HG02610 (cell line): Measurements from ENCODE around the gene VPS45.
"Not testable (repeated sequence)": the region's sequence is repeated elsewhere in the genome, so short reads cannot be mapped to it uniquely, and the experiment has no call there.

Source experiments
- ATAC-seq: cut with Tn5 transposase; IDR thresholded peaks from one replicate; pipeline ENCODE4 v1.9.1; 2021; ENCODE audit warnings: mild to moderate bottlenecking, moderate library complexity; ENCODE audit not compliant: unreplicated experiment

Gene VPS45, protein sequence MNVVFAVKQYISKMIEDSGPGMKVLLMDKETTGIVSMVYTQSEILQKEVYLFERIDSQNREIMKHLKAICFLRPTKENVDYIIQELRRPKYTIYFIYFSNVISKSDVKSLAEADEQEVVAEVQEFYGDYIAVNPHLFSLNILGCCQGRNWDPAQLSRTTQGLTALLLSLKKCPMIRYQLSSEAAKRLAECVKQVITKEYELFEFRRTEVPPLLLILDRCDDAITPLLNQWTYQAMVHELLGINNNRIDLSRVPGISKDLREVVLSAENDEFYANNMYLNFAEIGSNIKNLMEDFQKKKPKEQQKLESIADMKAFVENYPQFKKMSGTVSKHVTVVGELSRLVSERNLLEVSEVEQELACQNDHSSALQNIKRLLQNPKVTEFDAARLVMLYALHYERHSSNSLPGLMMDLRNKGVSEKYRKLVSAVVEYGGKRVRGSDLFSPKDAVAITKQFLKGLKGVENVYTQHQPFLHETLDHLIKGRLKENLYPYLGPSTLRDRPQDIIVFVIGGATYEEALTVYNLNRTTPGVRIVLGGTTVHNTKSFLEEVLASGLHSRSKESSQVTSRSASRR

DNA sequence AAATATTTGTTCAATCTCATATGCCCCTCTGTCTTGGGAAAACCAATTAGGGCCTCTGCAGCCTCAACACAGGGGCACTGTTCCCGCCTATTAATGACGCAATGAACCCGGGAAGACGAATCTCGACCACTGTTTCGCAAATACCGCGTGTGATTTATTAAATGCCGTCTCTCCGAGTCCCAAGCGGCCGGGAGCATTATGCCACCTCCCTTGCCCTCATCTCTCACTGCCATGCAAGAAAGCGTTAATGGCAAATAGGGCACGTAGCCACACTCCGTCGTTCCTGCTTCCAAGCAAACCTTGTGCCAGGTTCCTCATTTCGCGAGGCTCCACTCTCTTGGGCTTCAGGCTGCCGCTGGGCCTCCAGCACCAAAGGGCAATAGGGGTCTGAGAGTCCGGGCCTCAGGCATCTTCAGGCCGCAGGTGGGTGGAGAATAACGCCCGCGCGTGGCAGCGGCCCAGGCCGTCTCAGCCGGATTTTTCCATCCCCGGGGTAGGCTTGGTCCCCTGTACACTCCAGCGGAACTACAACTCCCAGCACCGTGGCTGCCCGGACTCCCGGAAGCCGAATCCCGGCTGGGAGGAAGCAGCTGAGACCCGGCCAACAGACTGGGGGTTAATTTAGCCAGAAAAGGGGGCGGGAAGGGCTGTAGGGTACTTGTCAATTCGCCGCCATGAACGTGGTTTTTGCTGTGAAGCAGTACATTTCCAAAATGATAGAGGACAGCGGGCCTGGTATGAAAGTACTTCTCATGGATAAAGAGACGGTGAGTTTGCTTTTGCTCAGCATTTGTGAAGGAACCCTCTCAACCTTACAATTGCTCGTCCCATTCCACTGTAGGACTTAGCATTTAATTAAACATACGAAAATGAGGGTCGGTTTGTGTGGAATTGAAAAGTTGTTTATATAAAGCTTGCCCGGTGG is at the start of gene VPS45:
VPS45 (plus strand) TSS at position 593 of the 925 bp plus-strand sequence; CDS start at position 675, 82 bp downstream.
- peak; percentile 89 for ATAC-seq

DNA sequence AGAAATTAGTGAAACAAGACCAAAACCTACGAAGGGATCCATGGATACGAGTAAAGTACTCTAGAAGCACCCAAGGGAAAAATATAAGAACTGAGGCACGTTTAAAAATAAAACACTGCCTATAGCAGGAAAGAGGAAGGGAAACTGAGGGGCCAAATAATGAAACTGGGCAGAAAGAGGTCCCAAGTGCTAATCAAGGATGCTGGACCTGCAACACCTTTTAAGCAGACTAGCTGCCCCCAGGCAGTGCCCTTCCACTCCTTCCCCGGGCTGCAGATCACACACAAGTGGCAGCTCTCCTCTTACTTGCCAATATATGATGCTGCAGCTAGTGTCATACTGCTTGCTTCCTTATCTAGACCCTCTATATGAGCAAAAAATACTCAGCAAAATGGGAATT is 49.4 kb upstream of the VPS45 start:
- no peak for ATAC-seq

DNA sequence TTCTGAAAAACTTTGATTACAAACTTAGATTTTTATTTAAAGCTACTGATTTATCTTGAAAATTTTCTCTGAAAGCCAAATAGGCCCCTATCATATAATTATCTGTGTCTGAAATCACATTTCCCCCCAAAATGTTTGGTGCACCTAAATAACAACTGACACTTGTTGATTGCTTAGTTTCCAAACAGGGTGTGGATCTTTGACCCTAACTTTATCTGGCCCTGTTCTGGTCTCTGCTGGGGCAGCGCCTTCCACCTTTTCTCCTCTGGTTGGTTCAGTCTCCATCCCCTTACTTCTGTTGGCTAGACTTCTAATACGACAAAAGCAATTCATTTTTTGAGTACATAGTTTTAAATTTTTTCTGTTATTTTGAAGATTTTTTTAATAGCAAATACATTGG is 46.9 kb upstream of the VPS45 start:
- no peak for ATAC-seq

DNA sequence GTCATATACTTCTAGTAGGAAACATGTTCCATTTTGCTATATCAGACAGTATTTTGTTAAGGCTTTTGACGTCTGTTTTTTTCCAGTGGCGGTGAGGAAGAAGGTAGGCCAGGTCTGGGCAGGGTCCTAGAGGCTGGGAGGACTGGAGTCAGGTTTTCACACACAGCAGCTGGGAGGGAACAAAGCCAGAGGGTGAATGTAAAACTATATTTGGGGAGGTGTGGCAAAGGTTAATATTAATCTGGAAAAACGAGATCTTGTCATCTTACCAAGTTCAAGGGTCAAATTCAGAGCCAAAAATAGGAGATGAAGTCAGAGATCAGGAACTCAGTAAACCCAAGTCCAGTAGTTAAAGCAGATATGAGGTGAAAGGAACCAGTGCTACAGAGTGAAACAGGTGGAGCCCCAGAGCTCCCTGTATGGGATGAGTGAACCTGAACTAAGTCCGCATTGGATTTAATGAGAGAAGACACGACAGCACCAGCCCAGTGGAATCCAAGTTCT is 46.3 kb upstream of the VPS45 start:
- ATAC-seq: no peak

DNA sequence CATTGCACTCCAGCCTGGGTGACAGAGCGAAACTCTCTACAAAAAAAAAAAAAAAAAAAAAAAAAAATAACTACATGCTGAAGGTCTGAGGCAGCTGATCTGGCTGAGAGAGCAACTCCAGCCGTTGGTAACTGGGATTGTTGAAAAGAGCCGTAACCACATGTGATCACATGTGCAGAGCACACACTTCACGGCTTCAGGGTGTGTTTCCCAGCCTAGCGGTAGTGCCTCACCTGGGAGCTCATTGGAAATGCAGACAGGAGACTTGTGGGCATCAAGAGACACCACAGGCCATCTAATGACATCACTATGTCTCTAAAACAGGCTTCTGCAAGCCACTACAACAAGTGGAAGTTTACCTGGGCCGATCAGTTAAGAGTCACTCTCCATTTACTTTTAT is 45.2 kb upstream of the VPS45 start:
- no peak for ATAC-seq

DNA sequence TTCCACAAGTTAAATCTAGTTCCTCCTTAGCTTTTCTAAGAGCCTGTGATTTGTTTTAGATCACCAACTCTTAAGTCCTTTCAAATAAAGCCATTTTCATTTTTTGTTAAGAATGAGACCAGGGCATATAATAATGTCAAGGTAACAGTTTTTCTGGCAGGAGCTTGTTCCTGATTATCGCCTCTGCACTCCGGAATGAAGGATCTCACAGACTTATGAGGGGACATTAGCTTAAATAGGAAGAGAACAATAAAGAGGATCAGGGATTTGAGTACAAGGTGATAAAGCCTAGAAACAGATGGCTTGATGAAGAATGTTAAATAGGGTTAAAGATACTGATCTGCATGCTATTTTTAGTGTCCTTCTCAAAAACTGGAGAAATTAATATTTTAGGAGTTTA is 43.4 kb upstream of the VPS45 start:
- ATAC-seq: no peak

DNA sequence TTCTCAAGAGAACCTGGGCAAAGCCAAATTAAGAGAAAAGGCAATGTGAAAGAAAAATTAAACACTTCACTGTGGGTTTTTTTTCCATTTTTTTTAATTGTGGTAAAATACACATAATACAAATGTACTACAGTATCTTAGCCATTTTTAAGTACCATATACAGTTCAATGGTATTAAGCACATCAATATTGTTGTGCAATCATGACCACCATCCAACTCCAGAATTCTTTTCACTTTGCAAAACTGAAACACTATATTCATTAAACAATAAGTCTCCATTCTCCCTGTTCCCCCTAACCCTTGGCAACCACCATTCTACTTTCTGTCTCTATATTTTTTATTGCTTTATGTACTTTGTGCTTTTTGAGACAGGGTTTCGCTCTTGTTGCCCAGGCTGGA is 39.3 kb upstream of the VPS45 start:
- ATAC-seq: no peak

DNA sequence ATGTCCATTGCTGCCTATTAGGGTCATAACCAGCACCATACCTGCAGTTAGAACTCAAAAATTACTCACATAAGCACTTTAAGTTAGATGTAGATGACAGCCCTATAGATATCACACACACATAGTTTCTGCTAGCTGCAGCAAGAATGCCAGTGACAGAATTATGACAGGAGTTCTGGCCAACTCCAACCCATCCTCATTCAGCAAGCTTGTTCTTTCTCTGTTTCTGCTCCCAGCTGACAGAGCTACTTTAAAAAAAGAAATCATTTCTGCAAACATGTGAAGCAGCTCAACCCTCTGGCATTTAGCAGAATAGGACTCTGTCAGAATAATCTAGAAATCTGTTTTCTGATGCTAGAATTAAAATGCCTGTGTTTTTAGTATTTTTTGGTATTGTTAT is 33.2 kb upstream of the VPS45 start:
- no peak for ATAC-seq

DNA sequence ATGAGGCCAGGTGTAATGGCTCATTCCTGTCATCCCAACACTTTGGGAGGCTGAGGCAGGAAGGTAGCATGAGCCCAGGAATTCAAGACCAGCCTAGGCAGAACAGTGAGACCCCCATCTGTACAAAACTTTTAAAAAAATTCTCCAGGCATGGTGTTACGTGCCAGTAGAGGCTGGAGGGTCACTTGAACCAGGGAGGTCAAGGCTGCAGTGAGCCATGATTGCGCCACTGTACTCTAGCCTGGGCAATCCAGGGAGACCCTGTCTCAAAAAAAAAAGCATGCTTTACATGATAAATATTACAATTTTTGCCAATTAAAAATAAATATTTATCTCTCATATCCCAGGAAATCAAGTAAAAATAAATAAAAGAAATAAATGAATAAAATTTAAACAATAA is 17.6 kb upstream of the VPS45 start:
- no peak for ATAC-seq

DNA sequence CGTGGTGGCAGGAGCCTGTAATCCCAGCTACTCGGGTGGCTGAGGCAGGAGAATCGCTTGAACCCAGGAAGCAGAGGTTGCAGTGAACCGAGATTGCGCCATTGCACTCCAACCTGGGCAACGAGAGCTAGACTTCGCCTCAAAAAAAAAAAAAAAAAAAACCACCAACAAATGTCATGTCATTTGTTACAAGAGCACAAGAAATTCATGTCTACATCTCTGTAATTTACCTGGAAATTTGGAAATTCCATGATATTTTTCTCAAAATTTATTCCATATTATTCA is 16.5 kb upstream of the VPS45 start:
- no peak for ATAC-seq

DNA sequence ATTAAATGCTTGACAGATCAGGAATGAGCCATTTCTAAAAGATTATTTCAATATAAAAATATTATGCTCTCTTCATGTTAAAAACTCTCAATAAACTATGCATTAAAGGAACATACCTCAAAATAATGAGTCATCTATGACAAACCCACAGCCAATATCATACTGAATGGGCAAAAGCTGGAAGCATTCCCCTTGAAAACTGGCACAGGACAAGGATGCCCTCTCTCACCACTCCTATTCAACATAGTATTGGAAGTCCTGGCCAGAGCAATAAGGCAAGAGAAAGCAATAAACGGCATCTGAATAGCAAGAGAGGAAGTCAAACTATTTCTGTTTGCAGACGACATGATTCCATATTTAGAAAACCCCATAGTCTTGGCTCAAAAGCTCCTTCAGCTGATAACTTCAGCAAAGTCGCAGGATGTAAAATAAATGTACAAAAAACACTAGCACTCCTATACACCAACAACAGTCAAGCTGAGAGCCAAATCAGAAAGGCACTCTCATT is 15.6 kb upstream of the VPS45 start:
- not testable (repeated sequence) for ATAC-seq

DNA sequence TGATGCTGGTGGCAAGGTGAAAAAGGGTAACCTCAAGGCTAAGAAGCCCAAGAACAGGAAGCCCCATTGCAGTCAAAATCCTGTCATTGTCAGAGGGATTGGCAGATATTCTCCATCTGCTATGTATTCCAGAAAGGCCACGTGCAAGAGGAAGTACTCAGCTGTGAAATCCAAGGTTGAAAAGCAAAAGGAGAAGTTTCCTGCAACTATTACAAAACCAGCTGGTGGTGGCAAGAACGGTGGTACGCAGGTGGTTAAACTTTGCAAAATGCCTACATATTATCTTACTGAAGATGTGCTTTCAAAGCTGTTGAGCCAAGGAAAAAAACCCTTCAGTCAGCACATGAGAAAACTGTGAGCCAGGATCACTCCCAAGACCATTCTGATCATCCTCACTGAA is 13.7 kb upstream of the VPS45 start:
- ATAC-seq: no peak

DNA sequence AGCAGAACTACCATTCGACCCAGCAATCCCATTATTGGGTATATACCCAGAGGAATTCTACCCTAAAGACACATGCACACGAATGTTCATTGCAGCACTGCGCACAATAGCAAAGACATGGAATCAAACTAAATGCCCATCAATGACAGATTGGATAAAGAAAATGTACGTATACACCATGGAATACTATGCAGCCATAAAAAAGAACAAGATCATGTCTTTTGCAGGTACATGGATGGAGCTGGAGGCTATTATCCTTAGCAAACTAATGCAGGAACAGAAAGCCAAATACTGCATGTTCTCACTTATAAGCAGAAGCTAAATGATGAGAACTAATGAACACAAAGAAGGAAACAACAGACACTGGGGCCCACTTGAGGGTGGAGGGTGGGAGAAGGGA is 12.1 kb upstream of the VPS45 start:
- ATAC-seq: not testable (repeated sequence)

DNA sequence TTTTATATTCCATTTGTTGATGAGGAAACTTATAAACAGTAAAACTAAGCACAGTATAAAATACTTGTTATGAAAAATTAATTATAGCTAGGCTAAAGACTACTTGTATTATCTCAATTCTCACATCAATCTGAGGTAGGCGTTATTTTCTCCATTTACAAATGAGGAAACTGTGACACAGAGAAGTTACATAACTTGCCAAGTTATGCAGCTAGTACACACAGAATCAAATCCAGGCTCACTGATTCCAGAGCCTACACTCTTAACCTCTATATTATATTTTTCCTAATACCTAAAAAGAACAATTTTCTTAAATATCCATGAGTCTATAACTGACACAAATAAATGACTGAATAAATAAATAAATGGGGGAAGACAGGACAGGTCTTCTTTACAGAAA is 11.2 kb upstream of the VPS45 start:
- ATAC-seq: no peak

DNA sequence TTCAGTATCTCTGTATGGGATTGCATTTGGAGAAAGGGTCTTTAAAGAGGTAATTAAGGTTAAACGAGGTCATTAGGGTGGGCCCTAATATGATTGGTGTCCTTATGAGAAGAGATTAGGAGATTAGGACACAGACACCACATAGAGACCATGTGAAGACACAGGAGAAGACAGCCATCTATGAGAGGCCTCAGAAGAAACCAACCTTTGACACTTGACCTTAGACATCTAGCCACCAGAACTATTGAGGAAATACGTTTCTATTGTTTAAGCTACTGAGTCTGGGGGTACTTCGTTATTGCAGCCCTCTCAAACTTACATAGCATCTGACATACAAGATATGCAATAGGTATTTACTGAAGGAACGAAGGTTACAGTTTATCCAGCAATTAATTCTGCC is 7.3 kb upstream of the VPS45 start:
- no peak for ATAC-seq

DNA sequence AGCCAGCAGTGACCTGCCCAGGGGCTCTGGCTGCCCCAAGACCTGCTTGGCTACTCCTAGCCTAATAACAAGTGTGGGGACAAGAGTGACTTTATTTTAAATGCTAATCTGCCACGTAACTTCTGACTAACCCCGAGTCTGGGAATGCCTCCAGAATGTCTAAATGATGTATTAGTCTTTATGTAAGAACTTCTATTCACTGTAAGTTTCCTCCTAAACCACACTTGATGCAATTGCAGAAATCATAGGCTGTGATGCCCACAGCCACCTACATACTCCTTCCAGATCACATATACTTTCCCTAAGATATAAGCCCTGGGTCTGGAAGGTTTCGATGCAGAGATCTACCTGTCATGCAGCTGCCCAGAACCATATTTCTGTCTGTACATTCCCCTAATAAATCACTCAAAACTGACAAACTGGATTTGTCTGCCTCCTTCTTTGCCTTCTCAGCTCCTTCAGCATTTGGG is 5.9 kb upstream of the VPS45 start:
- no peak for ATAC-seq

DNA sequence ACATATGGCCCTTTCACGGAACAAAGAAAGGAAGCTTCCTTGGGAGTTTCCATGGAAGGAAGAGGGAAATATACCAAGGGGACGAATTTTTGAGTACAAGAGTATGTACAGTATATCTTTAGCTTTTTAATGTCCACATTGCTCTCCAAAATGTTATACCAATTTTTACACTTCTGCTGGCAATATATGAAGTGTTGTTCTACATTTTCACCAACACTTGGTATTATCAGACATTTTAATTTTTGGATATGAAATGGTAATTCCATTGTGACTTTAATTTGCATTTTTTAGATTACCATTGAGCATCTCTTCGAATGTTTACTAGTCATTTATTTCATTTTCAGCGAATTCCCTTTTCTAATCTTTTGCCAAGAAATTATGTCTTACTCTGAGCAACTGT is 5.5 kb upstream of the VPS45 start:
- no peak for ATAC-seq

DNA sequence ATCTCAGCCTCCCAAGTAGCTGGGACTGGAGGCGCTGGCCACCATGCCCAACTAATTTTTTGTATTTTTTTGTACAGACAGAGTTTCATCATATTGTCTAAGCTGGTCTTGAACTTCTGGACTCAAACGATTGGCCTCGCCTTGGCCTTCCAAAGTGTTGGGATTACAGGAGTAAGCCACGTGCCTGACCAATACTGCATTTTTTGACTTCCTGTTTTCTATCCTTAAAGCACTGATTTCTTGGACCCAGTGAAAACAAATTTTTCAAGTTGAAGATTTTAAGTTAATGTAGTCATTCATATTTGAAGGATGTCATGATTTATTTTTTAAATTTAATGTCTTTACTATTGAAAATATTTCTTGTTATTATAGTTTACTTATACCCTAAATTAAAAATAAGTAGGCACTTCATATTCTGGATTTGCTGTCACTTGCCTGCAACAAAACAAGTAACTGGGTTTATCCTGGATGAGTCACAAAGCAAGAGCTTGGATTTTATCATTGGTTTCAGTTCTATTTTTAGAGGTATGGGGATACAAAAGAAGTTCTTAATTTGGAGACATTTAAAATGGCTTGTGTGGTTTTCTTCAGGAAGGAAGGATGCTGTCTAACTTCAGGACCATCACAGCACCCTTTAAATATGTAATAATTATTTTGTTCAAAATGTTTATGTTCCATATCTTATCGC is 2.2 kb upstream of the VPS45 start:
- no peak for ATAC-seq

DNA sequence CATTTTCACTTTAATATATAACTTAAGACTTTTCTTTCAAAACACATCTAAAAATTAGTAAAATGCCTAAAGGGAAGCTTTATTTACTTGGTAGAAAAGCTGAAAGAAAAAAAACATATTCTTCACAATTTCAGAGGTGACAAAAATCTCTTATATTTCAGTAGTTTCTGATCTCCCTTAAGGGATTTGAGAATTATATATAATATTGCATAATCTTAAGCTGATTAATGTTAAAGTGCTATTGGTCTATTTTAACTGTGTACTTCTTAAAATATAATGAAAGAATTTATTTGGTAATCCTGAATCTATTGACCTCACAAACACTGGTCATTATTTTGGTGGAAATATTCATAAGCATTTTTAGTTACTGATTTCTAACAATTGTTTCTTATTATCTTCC is 1.2 kb upstream of the VPS45 start:
- ATAC-seq: no peak

DNA sequence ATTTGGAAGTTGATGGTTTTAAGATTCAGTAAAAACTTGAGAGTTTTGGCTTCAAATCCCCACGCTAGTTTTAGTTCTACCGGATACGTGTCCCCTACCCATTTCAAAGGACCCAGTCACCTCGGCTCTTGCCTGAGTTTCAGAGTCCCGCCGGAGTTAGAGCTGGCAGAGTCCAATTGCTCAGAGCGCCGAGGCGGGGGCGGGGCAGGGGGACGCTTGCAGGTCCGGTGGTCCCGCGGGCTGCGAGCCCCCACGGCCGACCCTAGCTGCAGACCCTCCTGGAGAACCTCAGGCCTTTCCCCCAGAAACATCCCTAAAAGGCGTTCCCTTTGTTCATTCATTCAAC is 765 bp upstream of the VPS45 start:
- peak; percentile 21 for ATAC-seq

DNA sequence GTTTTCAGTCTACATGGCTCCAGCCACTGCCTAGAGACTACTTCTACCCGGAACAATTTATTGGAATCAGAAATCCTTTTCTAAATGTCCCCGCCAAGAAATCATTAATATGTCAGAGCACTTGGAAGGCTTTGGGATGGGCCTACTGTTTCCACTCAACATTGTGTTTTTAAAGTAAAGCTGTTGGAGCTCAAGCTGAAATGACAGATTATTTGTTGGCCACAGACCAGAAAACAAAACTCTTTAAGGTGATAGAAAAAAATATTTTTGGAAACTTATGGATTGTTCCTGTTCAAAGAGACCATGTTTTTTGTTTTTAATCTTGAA is 496 bp downstream of the VPS45 start:
- ATAC-seq: no peak
